NCI-H748 (cell line): ENCODE measurements around the gene AKAP6.
"Not testable (repeated sequence)": the region's sequence is repeated elsewhere in the genome, so short reads cannot be mapped to it uniquely, and the experiment has no call there.

ENCODE experiments used
- DNase-seq: peaks from one replicate; lab custom pipeline; 2025; ENCODE audit not compliant: unreplicated experiment; lab: John Stamatoyannopoulos, UW

The AKAP6 gene

DNA sequence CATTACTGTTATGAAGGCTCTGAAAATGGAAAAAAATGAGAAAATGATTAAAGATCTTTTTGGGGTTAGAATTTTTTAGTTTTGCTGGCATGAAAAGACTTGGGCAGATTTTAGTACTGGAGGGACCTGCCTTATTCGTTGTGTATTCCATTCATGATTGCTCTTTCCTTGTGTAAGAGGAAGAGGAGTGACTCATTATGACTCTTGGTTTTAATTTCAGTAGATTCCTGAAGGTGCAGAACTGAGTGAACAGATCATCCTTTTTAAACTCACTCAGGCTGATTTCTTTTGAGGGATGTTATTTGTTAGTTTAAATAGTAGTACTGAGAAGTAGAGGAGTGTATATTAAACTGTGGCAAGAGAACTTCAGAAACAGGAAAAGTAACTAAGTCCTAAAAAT, 41.6 kb downstream of the AKAP6 start:
- no peak for DNase-seq

GRCh38 chr14:32372154-32372553, 43.1 kb downstream of the AKAP6 start:
- no peak for DNase-seq

DNA sequence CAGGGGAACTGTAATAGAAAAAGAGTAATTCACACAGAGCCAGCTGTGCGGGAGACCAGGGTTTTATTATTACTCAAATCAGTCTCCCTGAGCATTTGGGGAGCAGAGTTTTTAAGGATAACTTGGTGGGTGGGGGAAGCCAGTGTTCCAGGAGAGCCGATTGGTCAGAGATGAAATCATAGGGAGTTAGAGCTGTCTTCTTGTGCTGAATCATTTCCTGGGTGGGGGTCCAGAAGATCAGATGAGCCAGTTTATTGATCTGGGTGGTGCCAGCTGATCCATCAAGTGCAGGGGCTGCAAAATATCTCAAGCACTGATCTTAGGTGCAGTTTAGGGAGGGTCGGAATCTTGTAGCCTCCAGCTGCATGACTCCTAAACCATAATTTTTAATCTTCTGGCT, 44.1 kb downstream of the AKAP6 start:
- DNase-seq = not testable (repeated sequence)

DNA sequence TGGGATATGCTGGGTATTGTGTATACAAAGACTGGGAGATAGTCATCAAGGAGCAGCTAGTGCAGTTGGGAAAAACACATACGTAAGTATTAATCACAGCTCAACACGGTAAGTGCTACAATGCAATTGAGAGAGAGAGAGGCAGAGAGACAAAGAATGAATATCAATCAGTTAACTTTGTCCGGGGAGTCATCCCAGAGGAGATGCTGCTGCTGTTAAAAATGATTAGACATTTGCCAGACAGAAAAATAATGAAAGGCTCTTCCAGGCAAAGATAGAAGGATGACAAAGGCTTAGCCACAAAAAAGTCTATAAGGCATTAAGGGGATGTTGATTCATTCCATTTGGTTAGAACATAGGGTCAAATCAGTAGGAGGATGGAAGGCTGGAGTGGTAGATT, 45.1 kb downstream of the AKAP6 start:
- no peak for DNase-seq

DNA sequence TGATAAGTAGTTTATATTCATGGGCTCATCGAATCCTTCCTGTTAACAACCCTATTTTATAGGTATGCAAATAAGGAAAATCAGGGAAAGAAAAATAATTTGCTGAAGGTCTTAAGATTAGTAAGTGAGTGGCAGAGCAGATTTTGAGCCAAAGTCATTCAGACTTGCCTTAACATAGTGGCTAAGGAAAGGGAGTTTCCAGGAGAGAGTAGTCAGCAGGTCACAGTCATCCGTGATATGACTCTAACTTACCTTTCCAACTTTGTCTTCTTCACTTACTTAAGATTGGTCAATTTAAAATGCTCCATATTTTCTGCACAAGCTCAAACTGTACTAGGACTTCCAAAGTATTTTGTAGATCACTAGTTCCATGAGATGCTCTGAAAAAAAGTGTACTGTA, 46.6 kb downstream of the AKAP6 start:
- no peak for DNase-seq

DNA sequence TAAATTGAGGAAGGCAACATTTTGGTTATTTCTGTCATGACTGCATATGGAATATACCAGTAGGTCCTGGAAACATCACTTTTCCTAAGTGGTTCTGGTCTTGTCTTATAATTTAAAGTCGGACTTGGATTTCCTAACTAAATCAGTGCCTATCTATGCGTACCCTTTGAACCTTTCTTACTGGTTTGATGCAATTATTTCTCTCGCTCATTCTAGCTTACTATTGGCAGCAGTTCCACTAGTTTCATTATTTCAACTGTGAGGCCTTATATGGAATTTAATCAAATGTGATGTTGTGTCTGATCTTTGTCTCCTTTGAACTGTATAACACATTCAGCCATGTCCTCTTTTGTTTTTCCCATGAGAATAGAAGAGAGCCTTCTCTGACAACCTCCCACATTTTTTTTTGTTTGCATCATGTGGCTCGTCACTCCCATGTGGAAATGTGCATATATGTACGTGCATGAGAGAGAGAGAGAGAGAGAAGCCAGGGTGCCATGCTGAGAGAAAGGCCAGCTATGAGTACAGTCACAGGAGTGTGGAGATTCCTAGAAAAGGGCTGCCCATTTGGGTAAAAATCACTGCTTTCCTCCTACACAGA, 48.0 kb downstream of the AKAP6 start:
- DNase-seq = no peak

DNA sequence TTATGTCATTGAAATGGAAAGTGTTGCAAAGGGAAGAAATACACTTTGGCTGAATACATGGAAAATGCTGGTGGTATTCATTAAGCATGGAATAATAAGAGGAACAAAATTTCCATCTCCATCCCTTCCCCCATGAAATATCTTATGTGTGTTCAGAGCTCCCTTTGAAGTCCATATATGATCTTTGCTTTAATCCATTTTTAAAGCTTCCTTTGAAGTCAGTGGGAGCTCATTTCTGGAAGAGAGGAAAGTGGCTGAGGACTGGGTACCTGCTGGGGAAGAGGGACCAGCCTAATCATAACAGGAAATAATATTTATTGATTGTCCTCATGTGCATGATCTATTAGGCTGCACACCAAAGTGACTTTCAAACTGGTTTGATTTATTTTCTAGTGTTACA, 49.2 kb downstream of the AKAP6 start:
- DNase-seq = no peak

DNA sequence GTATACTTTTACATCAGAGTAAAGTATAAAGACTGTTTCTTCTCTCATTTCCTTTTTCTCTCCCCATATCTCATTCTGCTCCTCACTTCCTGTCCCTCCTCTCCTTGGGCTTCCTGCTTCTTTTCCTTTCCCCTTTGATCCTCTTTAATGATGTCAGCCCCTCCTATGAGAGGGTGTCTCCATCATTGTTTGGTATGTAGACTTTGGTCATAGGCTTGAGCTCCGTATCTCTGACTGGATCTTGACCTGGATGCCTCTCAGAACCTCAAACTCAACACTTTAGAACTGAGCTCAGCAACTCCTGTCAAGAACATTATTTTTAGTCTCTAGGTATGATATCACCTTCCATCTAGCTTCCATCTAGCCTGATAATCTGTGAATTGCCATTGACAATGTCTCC, 50.3 kb downstream of the AKAP6 start:
- no peak for DNase-seq

GRCh38 chr14:32381869-32382268, 52.8 kb downstream of the AKAP6 start:
- DNase-seq = no peak

- DNase-seq = peak; percentile 7
Measured at GRCh38 chr14:32382704-32383103, 53.6 kb downstream of the AKAP6 start.

DNA sequence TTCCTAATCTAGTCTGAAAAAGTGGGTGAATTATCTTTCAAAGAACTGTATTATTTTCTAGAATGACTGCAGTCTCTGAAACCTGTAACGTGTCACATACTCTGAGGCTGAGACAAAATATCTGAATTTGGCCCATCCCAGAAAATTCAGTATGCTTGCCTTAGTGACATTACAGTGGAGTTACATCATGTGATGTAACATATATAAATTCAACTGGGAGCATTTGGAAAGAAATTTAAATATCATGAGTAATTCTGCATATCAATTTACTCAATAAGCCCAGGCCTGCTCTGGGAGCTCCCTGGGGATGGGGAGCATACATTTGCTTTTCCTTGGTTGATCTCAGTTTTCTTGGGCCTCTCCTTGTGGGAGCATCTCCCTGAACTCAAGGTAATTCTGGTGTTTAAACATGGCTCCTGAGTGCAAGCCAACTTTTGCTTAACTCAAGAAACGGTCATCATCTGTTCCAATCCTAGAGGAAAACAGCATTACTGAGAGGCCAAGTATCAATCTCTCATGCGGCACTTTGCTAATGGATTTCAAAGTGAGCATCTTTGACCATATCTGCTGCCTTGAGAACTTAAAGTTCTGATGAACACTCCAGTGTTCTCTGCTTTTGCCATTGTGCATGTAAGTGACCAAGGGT, 54.4 kb downstream of the AKAP6 start:
- DNase-seq = no peak

- DNase-seq = no peak
Measured at GRCh38 chr14:32384464-32384863, 55.4 kb downstream of the AKAP6 start.

DNA sequence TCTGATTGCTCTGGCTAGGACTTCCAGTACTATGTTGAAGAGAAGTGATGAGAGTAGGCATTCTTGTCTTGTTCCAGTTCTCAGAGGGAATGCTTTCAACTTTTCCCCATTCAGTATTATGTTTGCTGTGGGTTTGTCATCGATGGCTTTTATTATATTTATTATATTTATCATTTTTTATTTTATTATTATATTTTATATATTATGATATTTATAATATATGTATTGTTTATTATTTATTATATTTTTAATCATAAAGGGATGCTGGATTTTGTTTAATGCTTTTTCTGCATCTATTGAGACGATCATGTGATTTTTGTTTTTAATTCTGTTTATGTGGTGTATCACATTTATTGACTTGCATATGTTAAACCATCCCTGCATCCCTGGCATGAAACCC, 58.2 kb downstream of the AKAP6 start:
- not testable (repeated sequence) for DNase-seq

- no peak for DNase-seq
Measured at GRCh38 chr14:32393119-32393518, 64.0 kb downstream of the AKAP6 start.

DNA sequence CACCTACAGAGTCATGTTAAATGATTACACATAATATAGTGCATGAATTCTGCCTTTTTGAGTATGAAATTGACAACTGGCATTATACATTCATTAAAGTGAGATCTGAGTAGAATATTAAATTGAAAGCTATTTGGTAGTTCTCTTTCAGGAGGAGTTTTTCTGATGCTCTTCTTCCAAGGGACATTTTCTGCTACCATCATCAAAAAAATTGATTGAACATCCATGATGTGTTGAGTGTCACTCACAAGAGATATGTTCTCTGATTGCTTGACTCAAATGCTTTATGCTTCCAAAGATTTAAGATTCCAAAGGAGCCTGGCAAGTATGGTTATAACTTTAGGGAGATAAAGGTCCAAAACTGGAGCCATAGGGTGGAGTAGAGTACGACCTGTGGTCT, 64.9 kb downstream of the AKAP6 start:
- no peak for DNase-seq

- no peak for DNase-seq
Measured at GRCh38 chr14:32396885-32397284, 67.8 kb downstream of the AKAP6 start.

GRCh38 chr14:32397861-32398640, 69.0 kb downstream of the AKAP6 start:
- DNase-seq = no peak

DNA sequence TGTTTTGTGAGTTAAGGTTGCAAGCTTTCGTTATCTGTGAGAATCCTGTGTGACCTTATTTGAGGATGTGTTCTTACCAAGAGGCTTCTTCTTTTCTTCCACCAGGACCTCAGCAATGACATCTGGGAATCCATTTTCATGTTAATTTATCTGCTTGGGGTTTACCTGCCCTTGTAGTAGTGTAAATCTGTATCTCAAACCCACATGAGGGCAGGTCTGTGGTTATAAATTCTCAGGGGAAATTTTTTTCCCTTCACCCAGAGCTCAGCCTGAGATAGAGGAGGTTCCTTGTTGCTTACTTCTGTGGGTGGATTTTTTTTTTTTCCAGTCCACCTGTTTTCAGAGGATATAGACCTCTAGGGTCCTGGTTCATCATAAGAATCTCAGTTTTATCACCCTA, 70.8 kb downstream of the AKAP6 start:
- no peak for DNase-seq

- no peak for DNase-seq
Measured at GRCh38 chr14:32400480-32400879, 71.4 kb downstream of the AKAP6 start.

DNA sequence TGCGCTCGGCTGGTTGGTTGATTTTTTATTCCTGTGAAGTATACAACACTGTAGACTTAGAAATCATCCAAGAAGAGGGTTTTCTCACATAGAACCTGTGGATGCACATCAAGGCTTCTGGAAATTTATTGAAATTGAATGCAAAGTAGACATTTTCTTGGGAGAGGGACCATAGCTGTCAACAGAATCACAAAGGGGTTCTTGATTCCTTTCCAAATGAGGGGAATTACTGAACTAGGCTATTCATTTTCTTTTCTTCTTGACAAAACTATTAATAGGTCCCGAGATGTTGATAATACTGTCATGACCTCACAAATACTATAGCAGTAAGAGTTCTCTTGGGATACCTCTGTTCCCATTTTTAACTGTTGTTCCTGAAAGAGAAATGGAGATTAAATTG, 73.9 kb downstream of the AKAP6 start:
- DNase-seq = no peak

- no peak for DNase-seq
Measured at GRCh38 chr14:32403688-32404087, 74.6 kb downstream of the AKAP6 start.

DNA sequence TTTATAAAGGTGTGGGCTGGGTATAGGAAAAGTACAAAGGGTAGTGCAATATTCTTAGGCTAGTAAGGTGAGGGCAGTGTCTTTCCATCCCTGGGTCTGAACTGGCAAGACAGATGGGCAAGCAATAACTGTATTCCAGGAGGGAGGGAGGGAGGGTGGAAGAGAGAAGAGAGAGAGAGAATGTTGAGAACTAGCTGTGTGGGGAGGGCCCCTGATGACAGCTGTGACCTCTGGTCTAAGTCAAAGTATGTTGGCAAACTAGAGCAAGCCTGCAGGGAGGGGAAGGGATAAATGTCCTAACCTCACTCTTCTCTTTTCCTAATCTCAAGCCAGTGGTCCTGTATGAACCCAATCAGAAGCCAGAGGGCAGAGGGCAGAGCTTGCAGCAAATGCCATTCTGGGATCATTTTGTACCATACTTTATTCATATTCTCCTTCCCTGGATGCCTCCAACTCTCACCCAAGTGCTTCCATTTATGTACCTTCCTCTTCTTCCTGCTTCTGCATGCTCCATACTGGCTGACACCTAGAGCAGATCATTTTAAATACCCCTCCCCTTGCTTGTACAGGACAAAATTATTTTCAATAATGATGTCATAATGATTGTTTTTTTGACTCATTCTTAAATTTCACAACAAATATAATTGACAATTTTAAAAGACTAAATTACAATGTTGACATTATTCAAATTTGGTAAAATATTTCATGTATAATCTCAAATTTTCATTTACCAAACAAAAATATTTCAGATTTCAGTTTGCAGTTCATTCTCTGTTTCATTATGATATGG, 75.9 kb downstream of the AKAP6 start:
- no peak for DNase-seq
